SK-N-SH (cell line): Measurements from ENCODE around the gene POLN. TPM values are rescaled to one million over a fixed set of nuclear protein-coding genes. Genes with fewer than 3 reads are reported as not detected.

ENCODE experiments used
- CTCF ChIA-PET: fragments of 300-600, 350-600 bp; formaldehyde crosslinking; extraction: SDS; loops from one replicate; lab custom pipeline; 2021; lab: Yijun Ruan, JAX
- POLR2A ChIA-PET: fragments of 350-600 bp; sonication (Branson Sonifier 250); formaldehyde crosslinking; extraction: SDS; loops from one replicate; lab custom pipeline; 2020; ENCODE audit warnings: antibody characterized with exemption, inconsistent platforms; lab: Yijun Ruan, JAX
- DNase-seq: peaks from one replicate; pipeline ENCODE4 v3.0.0; 2012
- H2AFZ ChIP-seq: fragments of 200-600 bp; sonication (generic); 2 replicates; pipeline ENCODE4 v1.8.1; 2016; ENCODE audit warnings: antibody characterized with exemption, mild to moderate bottlenecking, low read depth
- H3F3A ChIP-seq: fragments of 200-600 bp; sonication (generic); replicated peaks from 2 replicates; pipeline ENCODE3; 2016; ENCODE audit warnings: antibody characterized with exemption, mild to moderate bottlenecking; ENCODE audit not compliant: insufficient read depth
- H3K27ac ChIP-seq, 2 experiments: fragments of 200-500 bp in 1 of 2; fragments of 200-600 bp in 1 of 2; sonication (Bioruptor generic) in 1 of 2; sonication (generic), shearing (Covaris generic) in 1 of 2; 2 replicates each; pipeline versions ENCODE4 v1.5.1 to v1.6.1; 2014 to 2016; ENCODE audit warnings: low read depth in 2 of 2, inconsistent platforms in 1 of 2, low read length in 1 of 2, mild to moderate bottlenecking in 1 of 2, mixed read lengths in 1 of 2
- H3K27me3 ChIP-seq: fragments of 200-600 bp; sonication (generic), shearing (Covaris generic); 2 replicates; pipeline ENCODE4 v1.6.1; 2016; ENCODE audit warnings: mixed run types; ENCODE audit not compliant: insufficient read depth
- H3K36me3 ChIP-seq, 2 experiments: fragments of 200-500 bp in 1 of 2; fragments of 200-600 bp in 1 of 2; sonication (Bioruptor generic) in 1 of 2; sonication (generic) in 1 of 2; replicated peaks in 1 of 2; 2 replicates each; pipeline versions ENCODE3 to v1.5.1; 2014 to 2016; ENCODE audit warnings: low read length in 1 of 2, mild to moderate bottlenecking in 1 of 2; ENCODE audit not compliant: insufficient read depth in 2 of 2, control insufficient read depth in 1 of 2
- H3K4me1 ChIP-seq, 2 experiments: fragments of 200-500 bp in 1 of 2; fragments of 200-600 bp in 1 of 2; sonication (Bioruptor generic) in 1 of 2; sonication (generic), shearing (Covaris generic) in 1 of 2; 2 replicates each; pipeline versions ENCODE4 v1.5.1 to v1.6.1; 2014 to 2016; ENCODE audit warnings: low read depth in 1 of 2, low read length in 1 of 2, mixed run types in 1 of 2; ENCODE audit not compliant: insufficient read depth in 2 of 2, control insufficient read depth in 1 of 2
- H3K4me2 ChIP-seq: fragments of 200-600 bp; sonication (generic), shearing (Covaris generic); 2 replicates; pipeline ENCODE4 v1.6.1; 2017; ENCODE audit warnings: mixed run types
- H3K4me3 ChIP-seq, 2 experiments: fragments of 200-500 bp in 1 of 2; fragments of 200-600 bp in 1 of 2; sonication (Bioruptor generic) in 1 of 2; sonication (generic), shearing (Covaris generic) in 1 of 2; 2 replicates each; pipeline versions ENCODE4 v1.5.1 to v1.8.1; 2014 to 2016; ENCODE audit warnings: low read depth in 2 of 2, inconsistent platforms in 1 of 2, low read length in 1 of 2, mild to moderate bottlenecking in 1 of 2, mixed read lengths in 1 of 2, moderate library complexity in 1 of 2
- H3K79me2 ChIP-seq: fragments of 200-600 bp; sonication (generic); 2 replicates; pipeline ENCODE4 v1.8.1; 2017; ENCODE audit warnings: mild to moderate bottlenecking; ENCODE audit not compliant: insufficient read depth
- H3K9ac ChIP-seq: fragments of 200-600 bp; sonication (generic); 2 replicates; pipeline ENCODE4 v1.6.1; 2017; ENCODE audit warnings: mixed run types
- H3K9me2 ChIP-seq: fragments of 200-600 bp; sonication (generic); 2 replicates; pipeline ENCODE4 v1.6.1; 2017; ENCODE audit warnings: mixed run types
- H3K9me3 ChIP-seq: fragments of 200-600 bp; sonication (generic); 2 replicates; pipeline ENCODE4 v1.6.1; 2017; ENCODE audit warnings: mixed run types, mild to moderate bottlenecking, moderate library complexity
- H4K20me1 ChIP-seq: fragments of 200-600 bp; sonication (generic); 2 replicates; pipeline ENCODE4 v1.6.1; 2017; ENCODE audit warnings: mild to moderate bottlenecking, mixed run types; ENCODE audit not compliant: insufficient read depth
- ELF1 ChIP-seq: IDR thresholded peaks from 2 replicates; pipeline ENCODE4 v1.4.0; 2012
- EP300 ChIP-seq, 2 experiments: IDR thresholded peaks; 2 replicates each; pipeline versions ENCODE4 v1.4.0 to v1.6.1; 2012; ENCODE audit warnings: borderline replicate concordance in 1 of 2, low read depth in 1 of 2, low read length in 1 of 2
- EZH2phosphoT487 ChIP-seq: fragments of 200-600 bp; sonication (generic); IDR thresholded peaks from 2 replicates; pipeline ENCODE4 v1.6.1; 2017; ENCODE audit warnings: low read depth, mixed run types, mild to moderate bottlenecking, antibody characterized with exemption, moderate library complexity, borderline replicate concordance
- FOSL2 ChIP-seq: IDR thresholded peaks from 2 replicates; pipeline ENCODE4 v1.4.0; 2012; ENCODE audit warnings: low read depth, mild to moderate bottlenecking, moderate library complexity, borderline replicate concordance
- FOXJ3 ChIP-seq: sonication (generic); formaldehyde crosslinking; IDR thresholded peaks from 2 replicates; pipeline ENCODE4 v1.5.1; 2020; ENCODE audit warnings: mild to moderate bottlenecking, missing genetic modification reagents
- FOXM1 ChIP-seq: IDR thresholded peaks from 2 replicates; pipeline ENCODE4 v1.4.0; 2012; ENCODE audit warnings: low read depth, mild to moderate bottlenecking
- GATA2 ChIP-seq: sonication (generic); formaldehyde crosslinking; IDR thresholded peaks from 2 replicates; pipeline ENCODE4 v1.5.0; 2020; ENCODE audit warnings: mild to moderate bottlenecking, missing genetic modification reagents
- JUND ChIP-seq: IDR thresholded peaks from 2 replicates; pipeline ENCODE4 v1.4.0; 2012
- MAX ChIP-seq: IDR thresholded peaks from 2 replicates; pipeline ENCODE4 v1.4.0; 2012; ENCODE audit warnings: low read depth
- MEF2A ChIP-seq: IDR thresholded peaks from 2 replicates; pipeline ENCODE4 v1.4.0; 2012; ENCODE audit warnings: low read depth, borderline replicate concordance
- MXI1 ChIP-seq: IDR thresholded peaks from 2 replicates; pipeline ENCODE4 v1.6.1; 2012; ENCODE audit warnings: mild to moderate bottlenecking, low read depth, low read length, improper control_type of control experiment
- NRF1 ChIP-seq: IDR thresholded peaks from 2 replicates; pipeline ENCODE4 v1.6.1; 2012; ENCODE audit warnings: low read depth, mild to moderate bottlenecking, low read length
- RAD21 ChIP-seq: IDR thresholded peaks from 2 replicates; pipeline ENCODE4 v1.6.1; 2012; ENCODE audit warnings: mild to moderate bottlenecking, low read length
- RCOR1 ChIP-seq: fragments of 150-350 bp; IDR thresholded peaks from 2 replicates; pipeline ENCODE4 v1.6.1; 2017; ENCODE audit warnings: antibody characterized with exemption, low read length
- RFX5 ChIP-seq: IDR thresholded peaks from 2 replicates; pipeline ENCODE4 v1.6.1; 2012; ENCODE audit warnings: mild to moderate bottlenecking, improper control_type of control experiment, low read length
- RXRA ChIP-seq: IDR thresholded peaks from 2 replicates; pipeline ENCODE4 v1.4.0; 2012; ENCODE audit warnings: low read depth, mild to moderate bottlenecking, borderline replicate concordance
- SMC3 ChIP-seq: IDR thresholded peaks from 2 replicates; pipeline ENCODE4 v1.6.1; 2012; ENCODE audit warnings: low read depth, low read length, improper control_type of control experiment
- TCF12 ChIP-seq: IDR thresholded peaks from 2 replicates; pipeline ENCODE4 v1.4.0; 2012
- TEAD4 ChIP-seq: IDR thresholded peaks from 2 replicates; pipeline ENCODE4 v1.4.0; 2012; ENCODE audit warnings: mild to moderate bottlenecking, borderline replicate concordance; ENCODE audit not compliant: insufficient read depth
- YY1 ChIP-seq: IDR thresholded peaks from 2 replicates; pipeline ENCODE4 v1.4.0; 2012; ENCODE audit warnings: low read depth, mild to moderate bottlenecking
- ZBTB33 ChIP-seq: IDR thresholded peaks from 2 replicates; pipeline ENCODE4 v1.4.0; 2012; ENCODE audit warnings: low read depth, borderline replicate concordance
- WGBS: methylation state at CpG from one replicate; pipeline ENCODE4 v1.1.6; 2017; ENCODE audit warnings: low lambda C conversion rate; 5-methylcytosine and 5-hydroxymethylcytosine counted together
- polyA plus RNA-seq, 3 experiments: library from polyadenylated mRNA; depleted of rRNA; stranded (reverse); fragments of >200 nt; gene quantifications; 2 replicates each; pipeline ENCODE4 v1.2.3, GENCODE V29; 2012
- TF ChIP-seq, protein P1 (sequence below): fragments of 150-350 bp; IDR thresholded peaks from 2 replicates; pipeline ENCODE4 v1.6.1; 2017; ENCODE audit warnings: antibody characterized with exemption, low read length, low read depth, borderline replicate concordance
- TF ChIP-seq, protein P2 (sequence below): fragments of 200-600 bp; sonication (generic); IDR thresholded peaks from 2 replicates; pipeline ENCODE4 v1.6.1; 2017; ENCODE audit warnings: antibody characterized with exemption, mild to moderate bottlenecking, moderate library complexity

POLN gene
- polyA plus RNA-seq, 1 of the 3 experiments (the other 2 are of a cell fraction), result 0.67 TPM

- ChIA-PET POLR2A (no interaction called here), CTCF (no interaction called here)
- no peak for DNase-seq
- H3K4me3 ChIP-seq, result no peak overlapping the region
- peaks cover 10% of the 10 kb centered on the region for H3K9me3 ChIP-seq
- no peak overlapping the region for H2AFZ ChIP-seq
- no peaks in the 10 kb centered on the region for H3K4me1 ChIP-seq
- no peak overlapping the region for H3K4me2 ChIP-seq
- H3K36me3 ChIP-seq, result no peaks in the 10 kb centered on the region
- TF ChIP-seq ELF1 (no peak), MAX (no peak), NRF1 (no peak), YY1 (no peak), TEAD4 (no peak), JUND (no peak), FOXJ3 (CRISPR knock-in tag) (no peak), RAD21 (no peak), RXRA (no peak), MXI1 (no peak), RFX5 (no peak), FOXM1 (no peak), GATA2 (no peak), ZBTB33 (no peak), FOSL2 (no peak), RCOR1 (no peak), EP300 (IDR thresholded peaks at IDR 0.05; ENCODE audit: borderline replicate concordance in 1 of 2, low read depth in 1 of 2, low read length in 1 of 2) (no peak)
- TF ChIP-seq, protein P1, sequence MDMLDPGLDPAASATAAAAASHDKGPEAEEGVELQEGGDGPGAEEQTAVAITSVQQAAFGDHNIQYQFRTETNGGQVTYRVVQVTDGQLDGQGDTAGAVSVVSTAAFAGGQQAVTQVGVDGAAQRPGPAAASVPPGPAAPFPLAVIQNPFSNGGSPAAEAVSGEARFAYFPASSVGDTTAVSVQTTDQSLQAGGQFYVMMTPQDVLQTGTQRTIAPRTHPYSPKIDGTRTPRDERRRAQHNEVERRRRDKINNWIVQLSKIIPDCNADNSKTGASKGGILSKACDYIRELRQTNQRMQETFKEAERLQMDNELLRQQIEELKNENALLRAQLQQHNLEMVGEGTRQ, result no peak
- H3F3A ChIP-seq, result no peaks in the 10 kb centered on the region
- no peaks in the 10 kb centered on the region for H3K27me3 ChIP-seq
- H3K79me2 ChIP-seq, result no peaks in the 10 kb centered on the region
- H3K9ac ChIP-seq, result no peak overlapping the region
- H4K20me1 ChIP-seq, result no peaks in the 10 kb centered on the region
- 60% methylated on average over 5 of the region's 5 CpGs for WGBS
- H3K27ac ChIP-seq, result no peak overlapping the region
- H3K9me2 ChIP-seq, result no peaks in the 10 kb centered on the region
These were observed 90.4 kb downstream of the POLN start for GRCh38 chr4:2151544-2151943.

DNA sequence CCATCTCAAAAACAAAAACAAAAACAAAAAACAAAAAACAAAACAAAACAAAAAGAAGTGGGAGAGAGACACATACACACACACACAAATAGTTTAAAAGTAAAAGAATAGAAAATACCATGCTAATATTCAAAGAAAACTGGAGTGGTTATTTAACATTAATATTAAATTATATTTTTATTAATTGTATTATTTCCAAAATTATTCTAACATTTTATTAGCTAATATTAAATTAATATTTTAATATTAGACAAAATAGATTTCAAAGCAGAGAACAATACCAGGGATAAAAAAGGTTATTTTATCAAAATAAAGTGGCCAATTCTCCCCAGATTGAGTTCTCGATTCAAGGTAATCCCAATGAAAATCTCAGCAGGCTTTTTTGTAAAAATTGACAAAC, 91.8 kb downstream of the POLN start:
- DNase-seq, result no peak
- no peaks in the 10 kb centered on the region for H3K36me3 ChIP-seq
- H3F3A ChIP-seq, result no peaks in the 10 kb centered on the region
- no peak overlapping the region for H3K27ac ChIP-seq
- H2AFZ ChIP-seq, result no peak overlapping the region
- POLR2A ChIA-PET, result no interaction called here
- peaks cover 10% of the 10 kb centered on the region for H3K9me3 ChIP-seq
- no peaks in the 10 kb centered on the region for H3K9me2 ChIP-seq
- no peak overlapping the region for H3K9ac ChIP-seq
- H3K4me3 ChIP-seq, result no peak overlapping the region
- CTCF ChIA-PET, result interaction anchor here (1.0 to 1.2 kb wide), 3 partner anchors 12 to 70 kb away, joined by 3 to 4 read pairs (median 3); no protein-coding TSS in a partner anchor
- H3K79me2 ChIP-seq, result no peaks in the 10 kb centered on the region
- H3K4me2 ChIP-seq, result no peak overlapping the region
- H3K27me3 ChIP-seq, result no peaks in the 10 kb centered on the region
- no peaks in the 10 kb centered on the region for H4K20me1 ChIP-seq
- whole genome bisulfite sequencing, result 78% methylated on average over 1 of the region's 1 CpG
- no peaks in the 10 kb centered on the region for H3K4me1 ChIP-seq
- TF ChIP-seq, protein P2, sequence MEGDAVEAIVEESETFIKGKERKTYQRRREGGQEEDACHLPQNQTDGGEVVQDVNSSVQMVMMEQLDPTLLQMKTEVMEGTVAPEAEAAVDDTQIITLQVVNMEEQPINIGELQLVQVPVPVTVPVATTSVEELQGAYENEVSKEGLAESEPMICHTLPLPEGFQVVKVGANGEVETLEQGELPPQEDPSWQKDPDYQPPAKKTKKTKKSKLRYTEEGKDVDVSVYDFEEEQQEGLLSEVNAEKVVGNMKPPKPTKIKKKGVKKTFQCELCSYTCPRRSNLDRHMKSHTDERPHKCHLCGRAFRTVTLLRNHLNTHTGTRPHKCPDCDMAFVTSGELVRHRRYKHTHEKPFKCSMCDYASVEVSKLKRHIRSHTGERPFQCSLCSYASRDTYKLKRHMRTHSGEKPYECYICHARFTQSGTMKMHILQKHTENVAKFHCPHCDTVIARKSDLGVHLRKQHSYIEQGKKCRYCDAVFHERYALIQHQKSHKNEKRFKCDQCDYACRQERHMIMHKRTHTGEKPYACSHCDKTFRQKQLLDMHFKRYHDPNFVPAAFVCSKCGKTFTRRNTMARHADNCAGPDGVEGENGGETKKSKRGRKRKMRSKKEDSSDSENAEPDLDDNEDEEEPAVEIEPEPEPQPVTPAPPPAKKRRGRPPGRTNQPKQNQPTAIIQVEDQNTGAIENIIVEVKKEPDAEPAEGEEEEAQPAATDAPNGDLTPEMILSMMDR, result no peak
- no peak for TF ChIP-seq MEF2A
- TF ChIP-seq FOXM1, result no peak
- no peak for TF ChIP-seq SMC3
- no peak for TF ChIP-seq RFX5
- TF ChIP-seq RAD21, result no peak
- TF ChIP-seq TCF12, result no peak
- no peak for TF ChIP-seq JUND
- no peak for TF ChIP-seq ZBTB33
- no peak for TF ChIP-seq EZH2phosphoT487
- no peak for TF ChIP-seq ELF1
